Smooth muscle cell (in vitro differentiated cells): ENCODE data around the gene BMPR2. TPM values are rescaled to one million over a fixed set of nuclear protein-coding genes. Genes with fewer than 3 reads are reported as not detected.
"Not testable (repeated sequence)": the region's sequence is repeated elsewhere in the genome, so short reads cannot be mapped to it uniquely, and the experiment has no call there.

Experiments
- DNase-seq: peaks from one replicate; lab custom pipeline; 2025; ENCODE audit not compliant: unreplicated experiment; lab: John Stamatoyannopoulos, UW
- H2AFZ ChIP-seq: fragments of 200-600 bp; sonication (generic); 2 replicates; pipeline ENCODE4 v1.6.0; 2016; ENCODE audit warnings: antibody characterized with exemption, low read depth, mild to moderate bottlenecking
- H3F3A ChIP-seq: fragments of 200-600 bp; sonication (generic); 2 replicates; pipeline ENCODE4 v1.6.0; 2017; ENCODE audit warnings: antibody characterized with exemption, low read depth
- H3K27ac ChIP-seq: fragments of 200-600 bp; sonication (generic); 2 replicates; pipeline ENCODE4 v1.5.1; 2016; ENCODE audit warnings: low read depth, mild to moderate bottlenecking
- H3K27me3 ChIP-seq: fragments of 200-600 bp; sonication (generic); 2 replicates; pipeline ENCODE4 v1.6.1; 2016; ENCODE audit warnings: low read depth, mild to moderate bottlenecking
- H3K36me3 ChIP-seq: fragments of 200-600 bp; sonication (generic); 2 replicates; pipeline ENCODE4 v1.5.1; 2016; ENCODE audit warnings: low read depth
- H3K4me1 ChIP-seq: fragments of 200-600 bp; sonication (generic); 2 replicates; pipeline ENCODE4 v1.5.1; 2016; ENCODE audit warnings: low read depth
- H3K4me2 ChIP-seq: fragments of 200-600 bp; sonication (generic); 2 replicates; pipeline ENCODE4 v1.6.0; 2016; ENCODE audit warnings: mild to moderate bottlenecking
- H3K4me3 ChIP-seq: fragments of 200-600 bp; sonication (generic); 2 replicates; pipeline ENCODE4 v1.5.1; 2016; ENCODE audit warnings: mild to moderate bottlenecking
- H3K79me2 ChIP-seq: fragments of 200-600 bp; sonication (generic); 2 replicates; pipeline ENCODE4 v1.6.0; 2016; ENCODE audit warnings: low read depth, mild to moderate bottlenecking
- H3K9ac ChIP-seq: fragments of 200-600 bp; sonication (generic); 2 replicates; pipeline ENCODE4 v1.6.0; 2016; ENCODE audit warnings: low read depth
- H3K9me3 ChIP-seq: fragments of 200-600 bp; sonication (generic); replicated peaks from 2 replicates; pipeline ENCODE4 v1.5.1; 2016; ENCODE audit warnings: low read depth
- H4K20me1 ChIP-seq: fragments of 200-600 bp; sonication (generic); 2 replicates; pipeline ENCODE4 v1.6.0; 2016; ENCODE audit warnings: low read depth
- WGBS: methylation state at CpG from one replicate; pipeline ENCODE4 v1.1.7; 2016; ENCODE audit warnings: low lambda C conversion rate; 5-methylcytosine and 5-hydroxymethylcytosine counted together
- polyA plus RNA-seq: library from polyadenylated mRNA; unstranded; fragments of >200 nt; fragmentation: Nextera tagmentation; extraction: Ambion mirVana; gene quantifications from 2 replicates; pipeline ENCODE4 v1.2.1, GENCODE V29; 2016
- total RNA-seq: library from RNA; depleted of rRNA; stranded (reverse); fragments of >200 nt; gene quantifications from 2 replicates; pipeline ENCODE4 v1.2.3, GENCODE V29; 2014
- TF ChIP-seq, protein P1 (sequence below): fragments of 200-600 bp; sonication (generic); IDR thresholded peaks from 2 replicates; pipeline ENCODE4 v1.5.1; 2017; ENCODE audit warnings: borderline replicate concordance, mild to moderate bottlenecking, antibody characterized with exemption; ENCODE audit not compliant: insufficient read depth, poor library complexity, severe bottlenecking

Gene BMPR2
- total and polyA plus RNA-seq, 2 experiments from 2014 or later, result 21.5 to 70.9 TPM

GRCh38 chr2:202577250-202578183 lies 201.4 kb downstream of the BMPR2 start:
- no peak for DNase-seq
- H2AFZ ChIP-seq, result no peak overlapping the region
- H3K27ac ChIP-seq, result no peak overlapping the region
- no peaks in the 10 kb centered on the region for H3K79me2 ChIP-seq
- H3K27me3 ChIP-seq, result no peaks in the 10 kb centered on the region
- H3K4me3 ChIP-seq, result no peak overlapping the region
- no peaks in the 10 kb centered on the region for H3K9me3 ChIP-seq
- H4K20me1 ChIP-seq, result no peaks in the 10 kb centered on the region
- 92% methylated on average over 9 of the region's 10 CpGs for WGBS
- no peak overlapping the region for H3K9ac ChIP-seq
- H3K4me2 ChIP-seq, result no peak overlapping the region
- TF ChIP-seq, protein P1, sequence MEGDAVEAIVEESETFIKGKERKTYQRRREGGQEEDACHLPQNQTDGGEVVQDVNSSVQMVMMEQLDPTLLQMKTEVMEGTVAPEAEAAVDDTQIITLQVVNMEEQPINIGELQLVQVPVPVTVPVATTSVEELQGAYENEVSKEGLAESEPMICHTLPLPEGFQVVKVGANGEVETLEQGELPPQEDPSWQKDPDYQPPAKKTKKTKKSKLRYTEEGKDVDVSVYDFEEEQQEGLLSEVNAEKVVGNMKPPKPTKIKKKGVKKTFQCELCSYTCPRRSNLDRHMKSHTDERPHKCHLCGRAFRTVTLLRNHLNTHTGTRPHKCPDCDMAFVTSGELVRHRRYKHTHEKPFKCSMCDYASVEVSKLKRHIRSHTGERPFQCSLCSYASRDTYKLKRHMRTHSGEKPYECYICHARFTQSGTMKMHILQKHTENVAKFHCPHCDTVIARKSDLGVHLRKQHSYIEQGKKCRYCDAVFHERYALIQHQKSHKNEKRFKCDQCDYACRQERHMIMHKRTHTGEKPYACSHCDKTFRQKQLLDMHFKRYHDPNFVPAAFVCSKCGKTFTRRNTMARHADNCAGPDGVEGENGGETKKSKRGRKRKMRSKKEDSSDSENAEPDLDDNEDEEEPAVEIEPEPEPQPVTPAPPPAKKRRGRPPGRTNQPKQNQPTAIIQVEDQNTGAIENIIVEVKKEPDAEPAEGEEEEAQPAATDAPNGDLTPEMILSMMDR, result no peak
- no peaks in the 10 kb centered on the region for H3F3A ChIP-seq
- no peaks in the 10 kb centered on the region for H3K36me3 ChIP-seq
- H3K4me1 ChIP-seq, result peaks cover 4% of the 10 kb centered on the region

GRCh38 chr2:202582846-202583245 lies 206.7 kb downstream of the BMPR2 start:
- not testable (repeated sequence) for H3K4me3 ChIP-seq, H4K20me1 ChIP-seq, H3K4me1 ChIP-seq, H3K9ac ChIP-seq, H3K9me3 ChIP-seq, DNase-seq, H3F3A ChIP-seq, H3K36me3 ChIP-seq, H3K4me2 ChIP-seq, H2AFZ ChIP-seq, H3K27ac ChIP-seq, H3K79me2 ChIP-seq, H3K27me3 ChIP-seq
- 96% methylated on average over 7 of the region's 7 CpGs for WGBS

DNA sequence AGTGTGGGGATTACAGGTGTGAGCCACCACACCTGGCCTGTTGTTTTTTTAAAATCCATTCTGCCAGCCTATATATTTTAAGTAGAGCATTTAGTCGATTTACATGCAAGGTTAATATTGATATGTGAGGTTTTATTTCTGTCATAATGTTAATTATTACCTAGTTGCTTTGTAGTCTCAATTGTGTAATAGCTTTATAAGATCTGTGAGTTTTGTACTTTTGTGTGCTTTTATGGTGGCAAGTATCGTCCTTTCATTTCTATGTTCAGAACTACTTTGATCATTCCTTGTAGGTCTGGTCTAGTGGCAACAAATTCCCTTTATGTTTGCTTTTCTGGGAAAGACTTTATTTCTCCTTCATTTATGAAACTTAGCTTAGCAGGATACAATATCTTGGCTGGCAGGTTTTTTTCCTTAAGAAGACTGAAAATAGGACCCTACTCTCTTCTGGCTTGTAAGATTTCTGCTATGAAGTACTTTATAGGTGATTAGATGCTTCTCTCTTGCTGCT lies 207.6 kb downstream of the BMPR2 start:
- H3F3A ChIP-seq, result no peaks in the 10 kb centered on the region
- TF ChIP-seq, protein P1, result no peak
- no peak overlapping the region for H2AFZ ChIP-seq
- DNase-seq, result no peak
- peaks cover 2% of the 10 kb centered on the region for H3K4me1 ChIP-seq
- H3K4me2 ChIP-seq, result no peak overlapping the region
- no peaks in the 10 kb centered on the region for H4K20me1 ChIP-seq
- WGBS, result 86% methylated on average over 2 of the region's 2 CpGs
- H3K27me3 ChIP-seq, result no peaks in the 10 kb centered on the region
- H3K27ac ChIP-seq, result no peak overlapping the region
- H3K36me3 ChIP-seq, result no peaks in the 10 kb centered on the region
- H3K4me3 ChIP-seq, result no peak overlapping the region
- H3K9ac ChIP-seq, result no peak overlapping the region
- H3K9me3 ChIP-seq, result no peaks in the 10 kb centered on the region
- H3K79me2 ChIP-seq, result no peaks in the 10 kb centered on the region

DNA sequence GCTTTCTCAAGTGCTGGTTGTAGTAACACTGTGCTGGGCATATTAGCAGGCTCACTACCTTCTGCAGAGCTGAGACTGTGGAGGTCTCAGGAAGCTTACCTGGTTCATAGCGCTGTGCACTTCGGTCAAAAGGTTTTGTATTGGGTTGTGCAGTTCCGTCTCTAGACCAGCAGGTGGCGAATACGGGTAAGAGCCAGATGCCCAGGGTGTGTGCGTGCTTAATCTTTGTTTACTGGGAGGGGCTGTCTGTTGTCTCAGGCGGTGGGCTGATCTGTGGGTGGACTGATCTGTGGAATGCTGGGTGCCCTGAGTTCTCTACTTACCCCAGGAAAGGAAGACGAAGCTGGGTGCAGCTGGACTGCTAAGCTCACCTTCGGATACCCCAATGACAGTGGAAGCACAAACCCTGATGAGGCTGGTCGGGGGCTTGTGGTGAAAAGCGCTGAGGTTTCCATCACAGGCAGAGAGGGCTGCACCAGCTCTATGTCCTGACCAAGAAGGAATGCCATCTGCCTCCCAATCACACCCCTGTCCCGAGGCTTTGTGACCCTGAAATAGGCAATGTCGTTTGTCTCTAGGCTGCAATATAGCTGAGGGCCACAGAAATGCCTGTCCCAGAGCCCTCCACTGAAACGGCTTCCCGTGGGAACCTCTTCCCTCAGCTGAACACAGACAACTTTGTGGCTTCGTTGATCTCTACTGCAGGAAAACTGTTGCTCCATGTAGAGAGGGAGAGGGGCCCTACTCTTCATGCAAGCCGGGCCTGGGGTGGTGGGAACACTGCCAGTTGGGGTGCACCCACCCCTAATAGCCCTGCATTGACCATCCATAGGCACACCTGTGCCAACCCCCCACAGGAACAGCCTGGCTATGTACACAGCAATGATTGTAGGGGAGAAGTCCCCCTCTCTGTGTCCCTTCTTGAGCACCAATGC lies 212.8 kb downstream of the BMPR2 start:
- Histone ChIP-seq H3K27me3 (no peaks in the 10 kb centered on the region), H3F3A (no peaks in the 10 kb centered on the region), H3K27ac (no peak overlapping the region), H3K4me2 (peak overlapping the region; percentile 75), H3K9me3 (no peaks in the 10 kb centered on the region), H3K9ac (no peak overlapping the region), H3K4me3 (peak overlapping the region; percentile 24), H2AFZ (no peak overlapping the region), H3K36me3 (no peaks in the 10 kb centered on the region), H3K79me2 (no peaks in the 10 kb centered on the region), H4K20me1 (no peaks in the 10 kb centered on the region), H3K4me1 (no peaks in the 10 kb centered on the region)
- DNase-seq, result peak; percentile 8
- TF ChIP-seq, protein P1, result peak; percentile 81
- WGBS, result 39% methylated on average over 17 of the region's 17 CpGs
